ENCODE measurements around the gene METAP2. TPM values are rescaled to one million over a fixed set of nuclear protein-coding genes. Genes with fewer than 3 reads are reported as not detected.

METAP2 gene
- total and polyA plus RNA-seq, 2 donors: 72.6 to 93.7 TPM

- 82% methylated on average over 5 of the region's 5 CpGs for WGBS
- DNase-seq (ENCODE audit: low read depth in 6 of 9, low spot score in 9 of 9): no peak
- H3K4me3 ChIP-seq (ENCODE audit: low read length in 2 of 2): no peak overlapping the region
- H3K9me3 ChIP-seq (ENCODE audit: control insufficient read depth in 2 of 2, insufficient read depth in 1 of 2, low read length in 1 of 2): peaks cover 4 to 8% of the 10 kb centered on the region in 2 donors
- H3K27me3 ChIP-seq (ENCODE audit: control insufficient read depth in 2 of 2, insufficient read depth in 1 of 2, low read length in 1 of 2): peaks cover under 1 to 20% of the 10 kb centered on the region in 2 donors
- H3K4me1 ChIP-seq (ENCODE audit: control insufficient read depth in 2 of 2, insufficient read depth in 2 of 2, low read length in 2 of 2): peaks cover 6 to 18% of the 10 kb centered on the region in 2 donors
- H3K27ac ChIP-seq (ENCODE audit: low read depth in 1 of 2, low read length in 1 of 2): no peak overlapping the region
- no peaks in the 10 kb centered on the region for H3K36me3 ChIP-seq (ENCODE audit: control insufficient read depth in 2 of 2, insufficient read depth in 2 of 2, low read length in 1 of 2)
These were observed 79.4 kb downstream of the METAP2 start for GRCh38 chr12:95553197-95553943.

- no peak overlapping the region for H3K4me3 ChIP-seq (ENCODE audit: low read length in 2 of 2)
- H3K36me3 ChIP-seq (ENCODE audit: control insufficient read depth in 2 of 2, insufficient read depth in 2 of 2, low read length in 1 of 2): no peaks in the 10 kb centered on the region
- 24% methylated on average over 4 of the region's 4 CpGs for WGBS
- no peak for DNase-seq (ENCODE audit: low read depth in 6 of 9, low spot score in 9 of 9)
- H3K4me1 ChIP-seq (ENCODE audit: control insufficient read depth in 2 of 2, insufficient read depth in 2 of 2, low read length in 2 of 2): peaks cover 6 to 18% of the 10 kb centered on the region in 2 donors
- H3K9me3 ChIP-seq (ENCODE audit: control insufficient read depth in 2 of 2, insufficient read depth in 1 of 2, low read length in 1 of 2): peaks cover 0 to 2% of the 10 kb centered on the region in 2 donors
- peak overlapping the region in 1 of 2 donors; percentile 37 for H3K27ac ChIP-seq (ENCODE audit: low read depth in 1 of 2, low read length in 1 of 2)
- H3K27me3 ChIP-seq (ENCODE audit: control insufficient read depth in 2 of 2, insufficient read depth in 1 of 2, low read length in 1 of 2): peaks cover 0 to 9% of the 10 kb centered on the region in 2 donors
These were observed 80.7 kb downstream of the METAP2 start for GRCh38 chr12:95554532-95555071.

- no peaks in the 10 kb centered on the region for H3K27me3 ChIP-seq (ENCODE audit: control insufficient read depth in 2 of 2, insufficient read depth in 1 of 2, low read length in 1 of 2)
- peaks cover 0 to 12% of the 10 kb centered on the region in 2 donors for H3K4me1 ChIP-seq (ENCODE audit: control insufficient read depth in 2 of 2, insufficient read depth in 2 of 2, low read length in 2 of 2)
- no peak overlapping the region for H3K27ac ChIP-seq (ENCODE audit: low read depth in 1 of 2, low read length in 1 of 2)
- 93% methylated on average over 1 of the region's 1 CpG for WGBS
- no peaks in the 10 kb centered on the region for H3K9me3 ChIP-seq (ENCODE audit: control insufficient read depth in 2 of 2, insufficient read depth in 1 of 2, low read length in 1 of 2)
- no peak overlapping the region for H3K4me3 ChIP-seq (ENCODE audit: low read length in 2 of 2)
- DNase-seq (ENCODE audit: low read depth in 6 of 9, low spot score in 9 of 9): no peak
- no peaks in the 10 kb centered on the region for H3K36me3 ChIP-seq (ENCODE audit: control insufficient read depth in 2 of 2, insufficient read depth in 2 of 2, low read length in 1 of 2)
These were observed 83.7 kb downstream of the METAP2 start for GRCh38 chr12:95557625-95558024.

Other genes starting within 250 kb of the METAP2 start
- gene USP44, start 77.3 kb downstream of the METAP2 start, total RNA-seq: 0.33 TPM
- 1.3 TPM for gene USP44, start 77.3 kb downstream of the METAP2 start, polyA plus RNA-seq

All from thymus (tissue), 11 donors.